ENCODE measurements around the gene NRG3.

DNA sequence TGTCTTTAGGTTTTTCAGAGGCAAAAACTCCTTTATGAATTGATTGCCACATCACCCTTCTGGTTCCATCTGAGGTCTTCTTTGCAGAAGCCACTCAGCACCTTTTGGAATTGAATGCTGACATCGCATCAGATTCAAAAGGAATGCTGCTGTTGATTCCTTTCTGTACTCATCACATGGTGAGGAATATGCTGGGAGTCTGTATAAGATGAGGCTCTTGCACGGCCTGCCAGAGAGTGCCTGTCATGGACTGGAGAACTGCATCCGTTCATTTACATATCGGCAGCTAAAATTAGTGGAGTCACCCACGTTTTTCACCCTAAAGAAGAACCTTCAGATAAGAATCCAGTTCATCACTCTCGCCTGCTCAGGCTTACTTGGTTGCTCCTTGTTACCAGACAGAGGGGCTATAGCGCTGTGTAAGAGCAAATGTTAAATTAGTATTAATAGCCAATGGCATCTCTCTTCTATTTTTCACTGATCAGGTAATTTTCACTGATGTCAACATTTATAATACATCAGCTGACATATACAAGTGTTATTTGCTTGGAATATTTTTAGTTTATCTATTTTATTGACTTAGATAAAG is 14.3 kb downstream of the NRG3 start:
- TF ChIP-seq POLR2A (IDR thresholded peaks at IDR 0.05) (no peak), POLR2AphosphoS5 (IDR thresholded peaks at IDR 0.05) (no peak), EP300 (IDR thresholded peaks at IDR 0.05) (no peak)
- TF ChIP-seq, protein P1, sequence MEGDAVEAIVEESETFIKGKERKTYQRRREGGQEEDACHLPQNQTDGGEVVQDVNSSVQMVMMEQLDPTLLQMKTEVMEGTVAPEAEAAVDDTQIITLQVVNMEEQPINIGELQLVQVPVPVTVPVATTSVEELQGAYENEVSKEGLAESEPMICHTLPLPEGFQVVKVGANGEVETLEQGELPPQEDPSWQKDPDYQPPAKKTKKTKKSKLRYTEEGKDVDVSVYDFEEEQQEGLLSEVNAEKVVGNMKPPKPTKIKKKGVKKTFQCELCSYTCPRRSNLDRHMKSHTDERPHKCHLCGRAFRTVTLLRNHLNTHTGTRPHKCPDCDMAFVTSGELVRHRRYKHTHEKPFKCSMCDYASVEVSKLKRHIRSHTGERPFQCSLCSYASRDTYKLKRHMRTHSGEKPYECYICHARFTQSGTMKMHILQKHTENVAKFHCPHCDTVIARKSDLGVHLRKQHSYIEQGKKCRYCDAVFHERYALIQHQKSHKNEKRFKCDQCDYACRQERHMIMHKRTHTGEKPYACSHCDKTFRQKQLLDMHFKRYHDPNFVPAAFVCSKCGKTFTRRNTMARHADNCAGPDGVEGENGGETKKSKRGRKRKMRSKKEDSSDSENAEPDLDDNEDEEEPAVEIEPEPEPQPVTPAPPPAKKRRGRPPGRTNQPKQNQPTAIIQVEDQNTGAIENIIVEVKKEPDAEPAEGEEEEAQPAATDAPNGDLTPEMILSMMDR (IDR thresholded peaks at IDR 0.05) = no peak

All from upper lobe of left lung (tissue), 4 donors.